Embryonic facial prominence (tissue), 1 donor: ENCODE measurements around the gene DDR1.
"Not testable (repeated sequence)": the region's sequence is repeated elsewhere in the genome, so short reads cannot be mapped to it uniquely, and the experiment has no call there.

Experiments used
- DNase-seq: peaks from one replicate; pipeline ENCODE4 v3.0.0-alpha.2; 2016; ENCODE audit errors: extremely low spot score

Gene DDR1

GRCh38 chr6:30883685-30884520 is at the start of gene DDR1:
DDR1 (plus strand) TSS chr6:30884519; CDS start chr6:30888730, 4,211 bp downstream.
- DNase-seq = peak; percentile 78

- no peak for DNase-seq
Observed at GRCh38 chr6:30834646-30835045, 49.7 kb upstream of the DDR1 start.

- DNase-seq = no peak
Observed at GRCh38 chr6:30835576-30835975, 48.7 kb upstream of the DDR1 start.

DNA sequence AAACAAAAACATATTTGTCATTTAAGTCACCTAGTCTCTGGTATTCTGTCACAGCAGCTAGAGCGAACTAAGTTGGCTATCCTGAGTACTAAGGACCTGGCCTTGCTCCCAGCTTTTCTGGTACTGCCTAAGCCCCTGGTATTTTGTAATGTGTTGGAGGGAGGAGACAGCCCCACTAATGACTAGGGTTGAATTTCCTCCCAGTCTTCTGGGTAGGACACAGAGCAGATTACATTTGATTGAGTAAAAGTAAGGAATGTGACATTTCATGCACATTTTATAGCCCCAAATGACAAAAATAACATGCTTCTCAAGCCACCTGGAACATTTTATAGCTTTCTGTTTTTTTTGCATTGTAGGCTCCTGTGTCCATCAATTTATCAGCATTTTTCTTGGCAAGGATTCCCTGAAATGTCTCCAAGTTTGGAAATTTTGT is 47.9 kb upstream of the DDR1 start:
- DNase-seq = no peak

DNA sequence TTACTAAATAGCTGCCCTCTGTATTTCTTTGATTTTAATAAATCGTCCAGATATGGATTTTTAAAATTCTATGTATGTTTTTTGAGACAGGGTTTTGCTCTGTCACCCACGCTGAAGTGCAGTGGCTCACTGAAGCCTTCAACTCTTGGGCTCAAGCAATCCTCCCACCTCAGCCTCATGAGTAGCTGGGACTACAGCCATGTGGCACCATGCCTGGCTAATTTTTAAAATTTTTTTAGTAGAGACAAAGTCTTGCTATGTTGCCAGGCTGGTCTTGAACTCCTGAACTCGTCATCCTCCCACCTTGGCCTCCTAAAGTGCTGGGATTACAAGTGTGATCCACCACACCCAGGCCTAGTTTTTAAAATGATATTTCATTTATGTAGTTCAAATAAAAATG is 47.4 kb upstream of the DDR1 start:
- no peak for DNase-seq

GRCh38 chr6:30837432-30837831 is 46.9 kb upstream of the DDR1 start:
- no peak for DNase-seq

DNA sequence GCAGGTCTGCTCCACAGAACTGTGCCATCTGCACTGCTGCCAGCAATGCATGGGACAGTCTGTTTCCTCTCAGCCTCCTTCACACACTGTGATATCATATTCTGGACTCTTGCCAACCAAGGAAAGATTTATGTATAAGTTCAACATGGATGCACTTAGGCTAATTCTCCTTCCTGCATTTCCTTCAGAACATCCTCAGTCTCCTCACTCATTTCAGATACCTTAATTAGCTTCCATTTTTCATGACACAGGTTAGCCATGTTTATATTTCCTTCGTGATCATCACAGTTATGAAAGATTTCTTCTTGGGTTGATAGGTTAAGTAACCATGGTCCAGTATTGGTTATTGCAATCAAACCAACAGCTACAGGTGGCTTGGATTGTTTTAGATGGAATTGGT is 46.4 kb upstream of the DDR1 start:
- no peak for DNase-seq

DNA sequence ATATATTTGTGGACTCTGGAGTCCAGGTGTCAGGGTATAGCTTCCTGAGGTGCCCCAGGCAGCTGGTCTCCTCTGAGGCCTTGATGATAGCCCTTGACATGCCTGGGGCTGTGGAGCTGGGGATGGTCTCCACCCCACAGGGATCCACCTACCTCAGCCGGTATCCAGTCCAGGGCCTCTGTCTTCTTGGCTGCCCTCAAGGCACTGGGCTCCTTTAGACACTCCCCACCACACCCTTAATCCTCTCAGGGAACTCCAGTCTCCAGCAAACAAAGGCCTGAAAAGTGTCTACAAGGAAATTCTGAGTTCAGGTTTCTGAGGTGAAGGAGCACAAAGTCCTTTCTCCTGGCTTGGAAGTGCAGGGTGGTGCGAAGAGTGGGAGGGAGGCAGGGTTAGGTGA is 44.6 kb upstream of the DDR1 start:
- no peak for DNase-seq

- no peak for DNase-seq
Observed at GRCh38 chr6:30840084-30840934, 44.0 kb upstream of the DDR1 start.

GRCh38 chr6:30840935-30841643 is 43.2 kb upstream of the DDR1 start:
- no peak for DNase-seq

- no peak for DNase-seq
Observed at GRCh38 chr6:30841644-30842504, 42.4 kb upstream of the DDR1 start.

- DNase-seq = no peak
Observed at GRCh38 chr6:30842754-30843610, 41.3 kb upstream of the DDR1 start.

- DNase-seq = no peak
Observed at GRCh38 chr6:30843611-30843998, 40.7 kb upstream of the DDR1 start.

DNA sequence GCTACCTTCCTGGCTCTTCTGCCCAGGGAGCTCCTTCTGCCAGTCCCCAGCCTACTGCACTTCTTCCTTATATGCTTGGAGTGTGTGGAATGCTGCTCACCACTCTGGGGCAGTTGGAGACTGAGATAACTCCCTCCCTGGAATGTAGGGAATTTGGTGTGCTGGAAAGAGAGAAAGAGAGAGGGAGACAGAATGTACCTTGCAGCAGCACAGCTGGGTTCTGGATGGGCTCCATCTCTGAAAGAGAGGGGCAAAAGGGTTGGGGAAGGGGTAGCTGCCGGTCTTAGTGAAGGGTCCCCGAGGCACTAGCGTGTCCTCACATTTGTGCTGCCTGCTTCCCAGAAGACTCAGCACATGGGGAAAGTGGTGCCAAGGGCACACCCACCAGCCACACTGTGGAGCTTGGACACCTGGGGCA is 40.2 kb upstream of the DDR1 start:
- DNase-seq = no peak

GRCh38 chr6:30845183-30845582 is 39.1 kb upstream of the DDR1 start:
- no peak for DNase-seq

DNA sequence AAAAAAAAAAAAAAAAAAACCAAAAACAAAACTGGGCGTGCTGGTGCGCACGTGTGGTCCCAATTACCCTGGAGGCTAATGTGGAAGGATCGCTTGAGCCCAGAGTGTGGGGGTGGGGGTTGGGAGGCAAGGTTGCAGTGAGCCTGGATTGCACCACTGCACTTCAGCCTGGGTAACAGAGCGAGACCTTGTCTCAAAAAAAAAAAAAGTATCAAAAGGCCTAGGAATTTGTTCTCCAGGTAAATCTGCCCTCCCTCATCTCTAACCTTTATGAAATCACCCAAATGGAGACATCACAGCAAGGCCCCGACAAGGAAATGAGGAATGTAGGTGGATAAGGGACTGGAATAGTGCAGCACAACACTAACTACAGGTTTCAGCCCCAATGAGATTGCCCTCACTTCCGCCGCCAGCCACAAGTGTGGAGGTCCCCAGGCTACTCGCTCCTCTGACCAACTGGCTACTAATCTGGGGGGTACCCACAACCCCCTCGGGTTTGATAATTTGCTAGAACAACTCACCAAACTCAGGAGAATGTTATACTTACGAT is 36.8 kb upstream of the DDR1 start:
- DNase-seq = no peak

DNA sequence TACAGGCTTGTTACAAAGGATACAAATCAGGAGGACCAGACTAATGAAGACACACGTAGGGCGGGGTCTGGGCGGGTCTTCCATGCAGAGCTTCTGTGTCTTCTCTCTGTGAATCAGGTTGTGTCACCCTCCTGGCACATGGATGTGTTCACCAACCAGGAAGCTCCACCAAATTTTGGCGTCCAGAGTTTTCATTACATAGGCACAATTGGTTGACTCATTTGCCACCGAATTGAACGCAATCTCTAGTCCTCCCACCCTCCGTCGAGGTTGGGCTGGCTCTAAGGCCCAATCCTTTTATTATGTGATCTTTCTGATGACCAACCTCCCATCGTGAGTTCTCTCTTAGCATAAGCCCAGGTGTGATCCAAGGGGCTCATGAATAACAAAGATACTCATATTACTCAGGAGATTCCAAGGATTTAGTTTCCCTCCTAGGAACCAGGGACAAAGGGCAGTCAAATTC is 36.3 kb upstream of the DDR1 start:
- DNase-seq = no peak

- no peak for DNase-seq
Observed at GRCh38 chr6:30849903-30850651, 34.2 kb upstream of the DDR1 start.

DNA sequence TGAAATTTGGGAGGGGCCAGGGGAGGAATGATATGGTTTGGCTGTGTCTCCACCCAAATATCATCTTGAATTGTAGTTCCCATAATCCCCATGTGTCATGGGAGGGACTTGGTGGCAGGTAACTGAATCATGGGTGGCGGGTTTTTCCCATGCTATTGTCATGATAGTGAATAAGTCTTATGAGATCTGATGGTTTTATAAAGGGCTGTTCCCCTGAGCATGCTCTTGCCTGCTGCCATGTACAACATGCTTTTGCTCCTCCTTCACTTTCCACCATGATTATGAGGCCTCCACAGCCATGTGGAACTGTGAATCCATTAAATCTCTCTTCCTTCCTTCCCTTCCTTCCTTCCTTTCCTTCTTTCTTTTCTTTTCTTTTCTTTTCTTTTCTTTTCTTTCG is 31.9 kb upstream of the DDR1 start:
- not testable (repeated sequence) for DNase-seq
